K562 (cell line): ENCODE measurements around the gene SPHKAP. TPM values are rescaled to one million over a fixed set of nuclear protein-coding genes. Genes with fewer than 3 reads are reported as not detected.

ENCODE experiments used
- ATAC-seq: fragments of 200-7000 bp; cut with Tn5 transposase; 3 replicates; pipeline ENCODE4 v1.9.1; 2020; ENCODE audit warnings: moderate library complexity
- BruUV-seq: library from RNA; stranded (reverse); fragments of 400-500 nt; replicated peaks from 2 replicates; lab custom pipeline; 2021; lab: Mats Ljungman, UMichigan
- CTCF ChIA-PET: fragments of 300-600 bp; formaldehyde crosslinking; extraction: SDS; loops from one replicate; lab custom pipeline; 2021; ENCODE audit warnings: low intra/inter-chr PET ratio; lab: Yijun Ruan, JAX
- POLR2A ChIA-PET: fragments of 300-600, 350-650 bp; sonication (Branson Sonifier 250); formaldehyde crosslinking; extraction: SDS; loops from one replicate; lab custom pipeline; 2021; ENCODE audit warnings: antibody characterized with exemption, inconsistent platforms; lab: Yijun Ruan, JAX
- DNase-seq, 4 experiments: peaks; one replicate each; pipeline versions ENCODE4 v3.0.0 to v3.0.0-alpha.2; 2011 to 2018; ENCODE audit warnings: low spot score in 3 of 4, mixed read lengths in 3 of 4; ENCODE audit errors: extremely low read depth in 1 of 4
- FAIRE-seq: peaks from 2 replicates; lab custom pipeline; 2011; peaks lifted over from hg19 to GRCh38; lab: Jason Lieb, UNC
- H2AFZ ChIP-seq: 2 replicates; pipeline ENCODE4 v1.6.0; 2011; ENCODE audit warnings: low read depth, low read length, control low read depth, inconsistent platforms
- H3K27ac ChIP-seq: fragments of 200-600 bp; 3 replicates; pipeline ENCODE4 v1.8.0; 2011; ENCODE audit warnings: low read depth, mild to moderate bottlenecking, control low read depth, inconsistent platforms, low read length, moderate library complexity, mixed read lengths; ENCODE audit errors: extremely low read depth
- H3K27me3 ChIP-seq, 2 experiments: fragments of 300-600 bp in 1 of 2; 2 replicates in 1 of 2; 3 replicates in 1 of 2; pipeline versions ENCODE4 v1.6.0 to v1.8.0; 2011; ENCODE audit warnings: inconsistent platforms in 2 of 2, low read length in 2 of 2, mild to moderate bottlenecking in 1 of 2, mixed read lengths in 1 of 2, moderate library complexity in 1 of 2; ENCODE audit not compliant: control insufficient read depth in 2 of 2, insufficient read depth in 2 of 2
- H3K36me3 ChIP-seq: fragments of 300-600 bp; 3 replicates; pipeline ENCODE4 v1.8.0; 2011; ENCODE audit warnings: mild to moderate bottlenecking, low read length, inconsistent platforms; ENCODE audit not compliant: control insufficient read depth, insufficient read depth
- H3K4me1 ChIP-seq, 2 experiments: fragments of 200-600 bp in 1 of 2; replicated peaks in 1 of 2; 2 replicates in 1 of 2; 3 replicates in 1 of 2; pipeline versions ENCODE4 v1.5.1 to v1.8.0; 2011; ENCODE audit warnings: inconsistent platforms in 2 of 2, low read length in 2 of 2, mild to moderate bottlenecking in 1 of 2, mixed read lengths in 1 of 2, moderate library complexity in 1 of 2; ENCODE audit not compliant: control insufficient read depth in 2 of 2, insufficient read depth in 2 of 2
- H3K4me2 ChIP-seq: 2 replicates; pipeline ENCODE4 v1.6.1; 2011; ENCODE audit warnings: low read length, control low read depth, inconsistent platforms, mixed read lengths; ENCODE audit not compliant: insufficient read depth
- H3K4me3 ChIP-seq: fragments of 200-600 bp; sonication (generic), shearing (Covaris generic); 2 replicates; pipeline ENCODE4 v1.5.1; 2016; ENCODE audit warnings: control low read depth, inconsistent platforms
- H3K79me2 ChIP-seq: fragments of 200-600 bp; 3 replicates; pipeline ENCODE4 v1.8.0; 2011; ENCODE audit warnings: low read length, inconsistent platforms; ENCODE audit not compliant: control insufficient read depth, insufficient read depth
- H3K9ac ChIP-seq, 2 experiments: 2 replicates each; pipeline versions ENCODE4 v1.6.0 to v1.6.1; 2011; ENCODE audit warnings: low read depth in 2 of 2, low read length in 2 of 2, control low read depth in 1 of 2, inconsistent platforms in 1 of 2, mild to moderate bottlenecking in 1 of 2, mixed read lengths in 1 of 2; ENCODE audit not compliant: insufficient read depth in 1 of 2
- H3K9me1 ChIP-seq: one replicate; pipeline ENCODE4 v1.6.0; 2011; ENCODE audit warnings: inconsistent platforms, mild to moderate bottlenecking, low read length, moderate library complexity; ENCODE audit not compliant: control insufficient read depth, insufficient read depth
- H3K9me3 ChIP-seq: replicated peaks from 2 replicates; pipeline ENCODE4 v1.5.1; 2011; ENCODE audit warnings: low read depth, low read length, inconsistent platforms; ENCODE audit not compliant: control insufficient read depth, insufficient read depth
- H4K20me1 ChIP-seq: replicated peaks from 2 replicates; pipeline ENCODE4 v1.6.1; 2011; ENCODE audit warnings: low read length, inconsistent platforms, mixed read lengths; ENCODE audit not compliant: control insufficient read depth, insufficient read depth
- AFF4 ChIP-seq: sonication (generic); formaldehyde crosslinking; IDR thresholded peaks from 2 replicates; pipeline ENCODE4 v1.8.0; 2023; ENCODE audit warnings: mild to moderate bottlenecking, missing genetic modification reagents
- CREM ChIP-seq: IDR thresholded peaks from 2 replicates; pipeline ENCODE4 v1.6.1; 2014; ENCODE audit warnings: antibody characterized with exemption, low read depth
- WGBS: fragments of 100-300 bp; shearing (Covaris generic); methylation state at CpG from one replicate; pipeline ENCODE4 v1.1.6; 2016; ENCODE audit warnings: low coverage, mixed read lengths; ENCODE audit not compliant: insufficient coverage; ENCODE audit errors: missing lambda C conversion rate; 5-methylcytosine and 5-hydroxymethylcytosine counted together
- in situ Hi-C: fragments of 300-500 bp; cut with MboI; formaldehyde crosslinking; loops from 4 replicates; pipeline ENCODE4 v1.15.0; 2018; ENCODE audit warnings: inconsistent platforms, mixed read lengths
- intact Hi-C: fragments of 100-400 bp; cut with micrococcal nuclease; formaldehyde crosslinking; loops from 2 replicates; pipeline ENCODE4 v1.14.2; 2022
- polyA plus RNA-seq, 8 experiments: library from polyadenylated mRNA; depleted of rRNA in 4 of 8; stranded (reverse) in 5 of 8; unstranded in 3 of 8; fragments of >200 nt; fragmentation: Nextera tagmentation in 2 of 8; fragmentation: Illumina TruSeq in 1 of 8; extraction: Ambion mirVana in 2 of 8; extraction: Trizol in 1 of 8; gene quantifications; 2 replicates each; pipeline versions ENCODE4 v1.2.1 to v1.2.3, GENCODE V29; 2011 to 2014; ENCODE audit warnings: inconsistent platforms in 1 of 8, missing spikeins in 1 of 8
- total RNA-seq, 7 experiments: library from RNA; depleted of rRNA in 6 of 7; stranded (reverse); fragments of >200 nt in 6 of 7; fragmentation: Illumina TruSeq in 2 of 7; extraction: Trizol in 2 of 7; gene quantifications; 2 replicates each; pipeline versions ENCODE4 v1.2.1 to v1.2.3, GENCODE V29; 2011 to 2021; ENCODE audit warnings: low replicate concordance in 1 of 7

SPHKAP gene
- total and polyA plus RNA-seq, 9 of the 15 experiments (the other 6 are each of a cell fraction or from before 2014, with no cell fraction given), result not detected

GRCh38 chr2:228082571-228082970 is 98.9 kb downstream of the SPHKAP start:
- intact Hi-C loops, result no loop called here
- ChIA-PET POLR2A (no interaction called here), CTCF (no interaction called here)
- TF ChIP-seq AFF4 (CRISPR knock-in tag), result no peak
- no peak for TF ChIP-seq CREM
- WGBS, result 7% methylated on average over 3 of the region's 3 CpGs
- no peak for ATAC-seq
- DNase-seq, result no peak
- H2AFZ ChIP-seq, result no peak overlapping the region
- in situ Hi-C loops, result no loop called here
- no peaks in the 10 kb centered on the region for H3K27me3 ChIP-seq
- H3K36me3 ChIP-seq, result no peaks in the 10 kb centered on the region
- H3K27ac ChIP-seq, result no peak overlapping the region
- H3K9ac ChIP-seq, result no peak overlapping the region
- no peak overlapping the region for H3K4me2 ChIP-seq
- H3K4me3 ChIP-seq, result no peak overlapping the region
- H3K79me2 ChIP-seq, result no peaks in the 10 kb centered on the region
- no peaks in the 10 kb centered on the region for H3K4me1 ChIP-seq
- H3K9me3 ChIP-seq, result no peaks in the 10 kb centered on the region
- H4K20me1 ChIP-seq, result no peaks in the 10 kb centered on the region
- H3K9me1 ChIP-seq, result no peaks in the 10 kb centered on the region
- BruUV-seq, result no TSS peak
- no peak for FAIRE-seq
